SK-N-SH (cell line): ENCODE data around the gene NIPAL1.
"Not testable (repeated sequence)": the region's sequence is repeated elsewhere in the genome, so short reads cannot be mapped to it uniquely, and the experiment has no call there.

Experiments used
- EP300 ChIP-seq, 2 experiments: IDR thresholded peaks; 2 replicates each; pipeline versions ENCODE4 v1.4.0 to v1.6.1; 2012; ENCODE audit warnings: borderline replicate concordance in 1 of 2, low read depth in 1 of 2, low read length in 1 of 2
- FOXM1 ChIP-seq: IDR thresholded peaks from 2 replicates; pipeline ENCODE4 v1.4.0; 2012; ENCODE audit warnings: low read depth, mild to moderate bottlenecking
- GATA2 ChIP-seq: sonication (generic); formaldehyde crosslinking; IDR thresholded peaks from 2 replicates; pipeline ENCODE4 v1.5.0; 2020; ENCODE audit warnings: mild to moderate bottlenecking, missing genetic modification reagents
- POLR2AphosphoS5 ChIP-seq: IDR thresholded peaks from 2 replicates; pipeline ENCODE4 v1.6.1; 2012; ENCODE audit warnings: low read depth, low read length
- RAD21 ChIP-seq: IDR thresholded peaks from 2 replicates; pipeline ENCODE4 v1.6.1; 2012; ENCODE audit warnings: mild to moderate bottlenecking, low read length
- RFX5 ChIP-seq: IDR thresholded peaks from 2 replicates; pipeline ENCODE4 v1.6.1; 2012; ENCODE audit warnings: mild to moderate bottlenecking, improper control_type of control experiment, low read length
- SIN3A ChIP-seq: IDR thresholded peaks from 2 replicates; pipeline ENCODE4 v1.6.1; 2012; ENCODE audit warnings: low read depth, mild to moderate bottlenecking, low read length, moderate library complexity, borderline replicate concordance
- TAF1 ChIP-seq: IDR thresholded peaks from 2 replicates; pipeline ENCODE4 v1.6.1; 2012; ENCODE audit warnings: low read depth, mild to moderate bottlenecking, low read length, moderate library complexity, borderline replicate concordance
- TEAD4 ChIP-seq: IDR thresholded peaks from 2 replicates; pipeline ENCODE4 v1.4.0; 2012; ENCODE audit warnings: mild to moderate bottlenecking, borderline replicate concordance; ENCODE audit not compliant: insufficient read depth
- USF1 ChIP-seq: IDR thresholded peaks from 2 replicates; pipeline ENCODE4 v1.4.0; 2012; ENCODE audit warnings: low read depth, borderline replicate concordance
- USF2 ChIP-seq: fragments of 150-350 bp; IDR thresholded peaks from 2 replicates; pipeline ENCODE4 v1.6.1; 2017; ENCODE audit warnings: antibody characterized with exemption, low read length, low read depth, borderline replicate concordance
- YY1 ChIP-seq: IDR thresholded peaks from 2 replicates; pipeline ENCODE4 v1.4.0; 2012; ENCODE audit warnings: low read depth, mild to moderate bottlenecking
- TF ChIP-seq, protein P1 (sequence below): fragments of 200-600 bp; sonication (generic); IDR thresholded peaks from 2 replicates; pipeline ENCODE4 v1.6.1; 2017; ENCODE audit warnings: antibody characterized with exemption, mild to moderate bottlenecking, moderate library complexity

DNA sequence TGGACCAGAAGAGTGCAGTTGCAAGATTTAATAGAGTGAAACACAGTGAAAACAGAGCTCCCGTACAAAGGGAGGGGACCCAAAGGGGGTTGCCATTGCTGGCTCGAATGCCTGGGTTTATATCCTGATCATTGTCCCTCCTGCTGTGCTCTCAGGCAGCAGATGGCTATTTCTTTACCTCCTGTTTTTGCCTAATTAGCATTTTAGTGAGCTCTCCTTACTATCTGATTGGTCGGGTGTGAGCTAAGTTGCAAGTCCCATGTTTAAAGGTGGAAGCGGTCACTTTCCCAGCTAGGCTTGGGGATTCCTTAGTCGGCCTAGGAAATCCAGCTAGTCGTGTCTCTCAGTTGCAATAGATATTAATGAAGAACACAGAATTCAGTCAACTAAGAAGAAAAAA, 5.7 kb upstream of the NIPAL1 start:
- TF ChIP-seq USF1; TAF1; RFX5; TEAD4; YY1; EP300 (IDR thresholded peaks at IDR 0.05; ENCODE audit: borderline replicate concordance in 1 of 2, low read depth in 1 of 2, low read length in 1 of 2); GATA2; POLR2AphosphoS5; RAD21; SIN3A; USF2; FOXM1: not testable (repeated sequence)
- TF ChIP-seq, protein P1, sequence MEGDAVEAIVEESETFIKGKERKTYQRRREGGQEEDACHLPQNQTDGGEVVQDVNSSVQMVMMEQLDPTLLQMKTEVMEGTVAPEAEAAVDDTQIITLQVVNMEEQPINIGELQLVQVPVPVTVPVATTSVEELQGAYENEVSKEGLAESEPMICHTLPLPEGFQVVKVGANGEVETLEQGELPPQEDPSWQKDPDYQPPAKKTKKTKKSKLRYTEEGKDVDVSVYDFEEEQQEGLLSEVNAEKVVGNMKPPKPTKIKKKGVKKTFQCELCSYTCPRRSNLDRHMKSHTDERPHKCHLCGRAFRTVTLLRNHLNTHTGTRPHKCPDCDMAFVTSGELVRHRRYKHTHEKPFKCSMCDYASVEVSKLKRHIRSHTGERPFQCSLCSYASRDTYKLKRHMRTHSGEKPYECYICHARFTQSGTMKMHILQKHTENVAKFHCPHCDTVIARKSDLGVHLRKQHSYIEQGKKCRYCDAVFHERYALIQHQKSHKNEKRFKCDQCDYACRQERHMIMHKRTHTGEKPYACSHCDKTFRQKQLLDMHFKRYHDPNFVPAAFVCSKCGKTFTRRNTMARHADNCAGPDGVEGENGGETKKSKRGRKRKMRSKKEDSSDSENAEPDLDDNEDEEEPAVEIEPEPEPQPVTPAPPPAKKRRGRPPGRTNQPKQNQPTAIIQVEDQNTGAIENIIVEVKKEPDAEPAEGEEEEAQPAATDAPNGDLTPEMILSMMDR: not testable (repeated sequence)
